HCT116 (cell line): Measurements from ENCODE around the gene ERBB4. TPM values are rescaled to one million over a fixed set of nuclear protein-coding genes. Genes with fewer than 3 reads are reported as not detected.

Experiments used
- ATAC-seq: fragments of 200-7000 bp; cut with Tn5 transposase; 2 replicates; pipeline ENCODE4 v1.9.1; 2020; ENCODE audit warnings: mild to moderate bottlenecking, moderate library complexity
- BruUV-seq: library from RNA; stranded (reverse); fragments of 400-500 nt; replicated peaks from 2 replicates; lab custom pipeline; 2021; lab: Mats Ljungman, UMichigan
- CTCF ChIA-PET: fragments of 300-600 bp; sonication (Branson Sonifier 250); formaldehyde crosslinking; loops from one replicate; lab custom pipeline; 2021; ENCODE audit warnings: antibody characterized with exemption; lab: Charles Lee
- POLR2A ChIA-PET: fragments of 300-600, 350-600 bp; sonication (Branson Sonifier 250); formaldehyde crosslinking; loops from one replicate; lab custom pipeline; 2021; ENCODE audit warnings: antibody characterized with exemption; lab: Charles Lee
- RAD21 ChIA-PET, 2 experiments: fragments of 300-600 bp; sonication (Branson Sonifier 250); formaldehyde crosslinking; loops; one replicate each; lab custom pipeline; 2023; ENCODE audit warnings: low total read pairs in 2 of 2; ENCODE audit not compliant: uncharacterized antibody in 2 of 2, unreplicated experiment in 2 of 2, low non-redundant PET in 1 of 2; lab: Charles Lee
- DNase-seq: peaks from one replicate; pipeline ENCODE4 v3.0.0-alpha.2; 2010; ENCODE audit warnings: low read depth, low spot score
- H2AFZ ChIP-seq: fragments of 200-600 bp; shearing (Covaris generic), sonication (generic); 2 replicates; pipeline ENCODE4 v1.6.1; 2017; ENCODE audit warnings: low read depth, mixed run types, mixed read lengths, antibody characterized with exemption, low read length; ENCODE audit not compliant: poor library complexity, severe bottlenecking
- H3K27ac ChIP-seq: 2 replicates; pipeline ENCODE4 v1.5.1; 2012; ENCODE audit warnings: low read depth, low read length
- H3K27me3 ChIP-seq: fragments of 200-600 bp; sonication (generic); 2 replicates; pipeline ENCODE4 v1.6.1; 2016; ENCODE audit warnings: mixed run types, low read length, mixed read lengths; ENCODE audit not compliant: insufficient read depth
- H3K36me3 ChIP-seq, 2 experiments: fragments of 200-500 bp in 1 of 2; fragments of 200-600 bp in 1 of 2; sonication (Bioruptor generic) in 1 of 2; sonication (generic) in 1 of 2; 2 replicates each; pipeline versions ENCODE4 v1.5.1 to v1.6.1; 2014 to 2016; ENCODE audit warnings: low read length in 2 of 2, inconsistent platforms in 1 of 2, mixed read lengths in 1 of 2, mixed run types in 1 of 2; ENCODE audit not compliant: insufficient read depth in 2 of 2, control insufficient read depth in 1 of 2
- H3K4me1 ChIP-seq, 2 experiments: fragments of 200-600 bp in 1 of 2; sonication (generic) in 1 of 2; 2 replicates each; pipeline versions ENCODE4 v1.5.1 to v1.6.1; 2012 to 2017; ENCODE audit warnings: low read length in 2 of 2, inconsistent platforms in 1 of 2, mild to moderate bottlenecking in 1 of 2, mixed read lengths in 1 of 2, mixed run types in 1 of 2, moderate library complexity in 1 of 2; ENCODE audit not compliant: insufficient read depth in 2 of 2, control insufficient read depth in 1 of 2
- H3K4me2 ChIP-seq: fragments of 200-600 bp; sonication (generic); 2 replicates; pipeline ENCODE4 v1.6.1; 2017; ENCODE audit warnings: mixed run types, low read length, mixed read lengths
- H3K4me3 ChIP-seq, 2 experiments: fragments of 200-600 bp in 1 of 2; sonication (generic) in 1 of 2; replicated peaks in 1 of 2; 2 replicates each; pipeline ENCODE4 v1.5.1; 2011 to 2016; ENCODE audit warnings: low read length in 2 of 2, control low read depth in 1 of 2, low read depth in 1 of 2, mild to moderate bottlenecking in 1 of 2, mixed read lengths in 1 of 2, mixed run types in 1 of 2
- H3K79me2 ChIP-seq: fragments of 200-600 bp; sonication (generic); 2 replicates; pipeline ENCODE4 v1.6.1; 2017; ENCODE audit warnings: mild to moderate bottlenecking, mixed run types, low read length, moderate library complexity, mixed read lengths; ENCODE audit not compliant: insufficient read depth
- H3K9ac ChIP-seq: fragments of 200-600 bp; sonication (generic); 2 replicates; pipeline ENCODE4 v1.6.1; 2016; ENCODE audit warnings: low read length, mixed read lengths
- H3K9me2 ChIP-seq: fragments of 200-600 bp; sonication (generic), shearing (Covaris generic); 2 replicates; pipeline ENCODE4 v1.6.1; 2017; ENCODE audit warnings: mixed run types, mild to moderate bottlenecking, moderate library complexity; ENCODE audit not compliant: insufficient read depth
- H3K9me3 ChIP-seq, 2 experiments: fragments of 200-500 bp in 1 of 2; fragments of 200-600 bp in 1 of 2; sonication (Bioruptor generic) in 1 of 2; sonication (generic) in 1 of 2; 2 replicates each; pipeline ENCODE4 v1.6.1; 2014 to 2017; ENCODE audit warnings: low read length in 2 of 2, mixed read lengths in 2 of 2, inconsistent platforms in 1 of 2, low read depth in 1 of 2, mild to moderate bottlenecking in 1 of 2, mixed run types in 1 of 2, moderate library complexity in 1 of 2; ENCODE audit not compliant: control insufficient read depth in 1 of 2, insufficient read depth in 1 of 2
- H4K20me1 ChIP-seq: fragments of 200-600 bp; sonication (generic), shearing (Covaris generic); 2 replicates; pipeline ENCODE4 v1.6.1; 2017; ENCODE audit warnings: mixed run types, mild to moderate bottlenecking, moderate library complexity; ENCODE audit not compliant: insufficient read depth
- CBX3 ChIP-seq: IDR thresholded peaks from 2 replicates; pipeline ENCODE4 v1.6.1; 2012; ENCODE audit warnings: low read depth
- RAD21 ChIP-seq: IDR thresholded peaks from 2 replicates; pipeline ENCODE4 v1.6.1; 2012; ENCODE audit warnings: low read depth, mild to moderate bottlenecking
- SP1 ChIP-seq: IDR thresholded peaks from 2 replicates; pipeline ENCODE4 v1.6.1; 2012; ENCODE audit warnings: low read depth
- SRF ChIP-seq: IDR thresholded peaks from 2 replicates; pipeline ENCODE4 v1.6.1; 2012; ENCODE audit warnings: low read depth
- TCF7L2 ChIP-seq: IDR thresholded peaks from 2 replicates; pipeline ENCODE4 v1.7.0; 2011; ENCODE audit warnings: borderline replicate concordance, inconsistent platforms; ENCODE audit not compliant: insufficient read depth, insufficient read length; ENCODE audit errors: extremely low read depth
- ZBTB33 ChIP-seq: IDR thresholded peaks from 2 replicates; pipeline ENCODE4 v1.6.1; 2011; ENCODE audit warnings: mild to moderate bottlenecking, low read length, moderate library complexity; ENCODE audit not compliant: insufficient replicate concordance; ENCODE audit errors: extremely low read depth
- intact Hi-C: fragments of 100-400 bp; cut with micrococcal nuclease; formaldehyde crosslinking; loops from 2 replicates; pipeline ENCODE4 v1.10.0; 2022
- total RNA-seq: library from RNA; stranded (reverse); gene quantifications from one replicate; pipeline ENCODE4 v1.2.1, GENCODE V29; 2021; ENCODE audit not compliant: unreplicated experiment

The ERBB4 gene
- total RNA-seq, 1 experiment from 2014 or later: 0.10 TPM

DNA sequence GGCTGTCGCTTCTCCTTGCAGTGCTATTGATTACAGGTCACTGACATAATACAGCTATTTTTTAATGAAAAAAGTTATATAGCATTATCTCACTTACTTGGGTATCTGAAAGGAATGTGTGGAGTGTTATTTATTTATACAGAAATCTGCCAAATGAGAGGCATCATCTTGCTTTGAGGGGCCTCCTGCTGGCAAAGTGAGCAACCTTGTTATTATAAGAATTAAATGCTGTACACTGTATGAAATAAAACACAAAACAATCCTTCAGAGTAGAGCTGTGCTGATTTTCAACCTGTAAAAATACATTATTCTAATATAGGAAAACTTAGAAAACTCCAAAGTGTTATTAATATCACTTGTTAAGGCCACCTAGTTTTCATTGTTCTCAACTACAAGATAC is 20.9 kb downstream of the ERBB4 start:
- ATAC-seq (no peak), DNase-seq (no peak)
- no peaks in the 10 kb centered on the region for H3K9me3 ChIP-seq
- POLR2A ChIA-PET: no interaction called here
- no peak overlapping the region for H3K9ac ChIP-seq
- no peak overlapping the region for H2AFZ ChIP-seq
- H3K27me3 ChIP-seq: no peaks in the 10 kb centered on the region
- H3K4me3 ChIP-seq: no peak overlapping the region
- no TSS peak for BruUV-seq
- no peaks in the 10 kb centered on the region for H3K79me2 ChIP-seq
- H3K4me2 ChIP-seq: no peak overlapping the region
- H3K27ac ChIP-seq: no peak overlapping the region
- TF ChIP-seq RAD21: peak; percentile 18; the same call in 1 of the 2 replicates
- TF ChIP-seq SP1: no peak
- TF ChIP-seq ZBTB33: no peak
- no peak for TF ChIP-seq TCF7L2
- H3K4me1 ChIP-seq: no peaks in the 10 kb centered on the region
- RAD21 ChIA-PET: no interaction called here
- no peaks in the 10 kb centered on the region for H3K36me3 ChIP-seq
- no peaks in the 10 kb centered on the region for H3K9me2 ChIP-seq
- H4K20me1 ChIP-seq: no peaks in the 10 kb centered on the region
- CTCF ChIA-PET: no interaction called here
- intact Hi-C loops: no loop called here

GRCh38 chr2:212505586-212505985 is 33.0 kb downstream of the ERBB4 start:
- no peaks in the 10 kb centered on the region for H3K27me3 ChIP-seq
- H3K9ac ChIP-seq: no peak overlapping the region
- H2AFZ ChIP-seq: no peak overlapping the region
- ChIA-PET RAD21 (no interaction called here), POLR2A (no interaction called here), CTCF (no interaction called here)
- intact Hi-C loops: no loop called here
- H3K9me2 ChIP-seq: no peaks in the 10 kb centered on the region; the same call in 1 of the 2 replicates
- no peaks in the 10 kb centered on the region for H4K20me1 ChIP-seq
- H3K4me1 ChIP-seq: no peaks in the 10 kb centered on the region
- no peaks in the 10 kb centered on the region for H3K9me3 ChIP-seq
- H3K79me2 ChIP-seq: no peaks in the 10 kb centered on the region
- DNase-seq (no peak), ATAC-seq (no peak)
- no peak for TF ChIP-seq CBX3
- no peak for TF ChIP-seq SRF
- H3K36me3 ChIP-seq: no peaks in the 10 kb centered on the region
- no peak overlapping the region for H3K4me3 ChIP-seq
- no TSS peak for BruUV-seq
- no peak overlapping the region for H3K4me2 ChIP-seq
- H3K27ac ChIP-seq: no peak overlapping the region
